ENCODE measurements around the gene FOS.
"Not testable (repeated sequence)": the region's sequence is repeated elsewhere in the genome, so short reads cannot be mapped to it uniquely, and the experiment has no call there.

Gene FOS

DNA sequence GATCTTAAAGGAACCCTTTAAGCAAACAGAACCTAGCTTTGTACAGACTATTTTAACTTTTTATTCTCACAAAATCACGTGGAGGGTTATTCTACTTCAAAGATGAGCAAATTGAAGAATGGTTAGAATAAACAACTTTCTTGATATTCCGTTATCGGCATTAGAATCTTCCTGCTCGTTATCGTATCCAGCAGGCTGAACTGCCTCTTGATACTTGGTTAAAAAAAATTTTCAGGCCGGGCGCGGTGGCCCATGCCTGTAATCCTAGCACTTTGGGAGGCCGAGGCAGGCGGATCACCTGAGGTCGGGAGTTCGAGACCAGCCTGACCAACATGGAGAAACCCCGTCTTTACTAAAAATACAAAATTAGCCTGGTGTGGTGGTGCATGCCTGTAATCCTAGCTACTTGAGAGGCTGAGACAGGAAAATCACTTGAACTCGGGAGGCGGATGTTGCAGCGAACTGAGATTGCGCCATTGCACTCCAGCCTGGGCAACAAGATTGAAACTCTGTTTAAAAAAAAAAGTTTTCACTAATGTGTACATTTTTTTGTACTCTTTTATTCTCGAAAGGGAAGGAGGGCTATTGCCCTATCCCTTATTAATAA lies 4.0 kb downstream of the FOS start:
- H3K27ac ChIP-seq (ENCODE audit: low read depth, low read length) = peak overlapping the region; percentile 78

DNA sequence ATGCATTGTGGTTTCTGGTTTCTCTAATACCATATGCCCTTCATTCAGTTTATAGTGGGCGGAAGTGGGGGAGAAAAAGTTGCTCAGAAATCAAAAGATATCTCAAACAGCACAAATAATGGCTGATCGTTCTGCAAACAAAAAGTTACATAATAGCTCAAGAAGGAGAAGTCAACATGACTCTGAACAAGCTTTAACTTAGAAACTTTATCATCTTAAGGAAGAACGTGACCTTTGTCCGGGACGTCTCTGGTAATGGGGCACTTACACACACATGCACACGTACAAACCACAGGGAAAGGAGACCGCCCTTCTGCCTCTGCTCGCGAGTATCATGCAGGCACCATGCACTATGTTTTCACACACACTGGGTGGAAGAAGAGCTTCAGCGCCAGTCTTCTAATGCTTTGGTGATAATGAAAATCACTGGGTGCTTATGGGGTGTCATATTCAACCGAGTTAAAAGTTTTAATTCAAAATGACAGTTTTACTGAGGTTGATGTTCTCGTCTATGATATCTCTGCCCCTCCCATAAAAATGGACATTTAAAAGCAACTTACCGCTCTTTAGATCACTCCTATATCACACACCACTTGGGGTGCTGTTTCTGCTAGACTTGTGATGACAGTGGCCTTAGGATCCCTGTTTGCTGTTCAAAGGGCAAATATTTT lies 4.7 kb downstream of the FOS start:
- Histone ChIP-seq H3K36me3 (ENCODE audit: control insufficient read depth in 1 of 2, insufficient read depth in 2 of 2, low read length in 2 of 2) (peaks cover 22 to 23% of the 10 kb centered on the region in 2 donors), H3K4me1 (ENCODE audit: control insufficient read depth in 1 of 2, insufficient read depth in 2 of 2, low read length in 2 of 2) (peaks cover 35 to 36% of the 10 kb centered on the region in 2 donors), H3K4me3 (ENCODE audit: low read depth in 1 of 2, low read length in 2 of 2) (no peak overlapping the region), H3K27me3 (ENCODE audit: control insufficient read depth in 1 of 2, insufficient read depth in 2 of 2, low read length in 2 of 2) (no peaks in the 10 kb centered on the region), H3K9ac (ENCODE audit: low read depth in 1 of 2, low read length in 2 of 2) (peak overlapping the region; percentile 12 to 45), H3K27ac (ENCODE audit: low read depth, low read length) (peak overlapping the region; percentile 78), H3K9me3 (ENCODE audit: control insufficient read depth in 1 of 2, low read length in 2 of 2) (no peaks in the 10 kb centered on the region)

More for the DNA sequence above, 4.0 kb downstream of the FOS start:
- Histone ChIP-seq H3K4me3 (ENCODE audit: low read depth in 1 of 2, low read length in 2 of 2) (peak overlapping the region; percentile 32 to 40), H3K36me3 (ENCODE audit: control insufficient read depth in 1 of 2, insufficient read depth in 2 of 2, low read length in 2 of 2) (peaks cover 22 to 23% of the 10 kb centered on the region in 2 donors), H3K4me1 (ENCODE audit: control insufficient read depth in 1 of 2, insufficient read depth in 2 of 2, low read length in 2 of 2) (peaks cover 35 to 40% of the 10 kb centered on the region in 2 donors), H3K9ac (ENCODE audit: low read depth in 1 of 2, low read length in 2 of 2) (peak overlapping the region in 1 of 2 donors; percentile 100)
- H3K9me3 ChIP-seq (ENCODE audit: control insufficient read depth in 1 of 2, low read length in 2 of 2); H3K27me3 ChIP-seq (ENCODE audit: control insufficient read depth in 1 of 2, insufficient read depth in 2 of 2, low read length in 2 of 2): not testable (repeated sequence)

GRCh38 chr14:75283833-75284563 lies 5.4 kb downstream of the FOS start:
- Histone ChIP-seq H3K4me1 (ENCODE audit: control insufficient read depth in 1 of 2, insufficient read depth in 2 of 2, low read length in 2 of 2) (peaks cover 35 to 36% of the 10 kb centered on the region in 2 donors), H3K36me3 (ENCODE audit: control insufficient read depth in 1 of 2, insufficient read depth in 2 of 2, low read length in 2 of 2) (peaks cover 22 to 23% of the 10 kb centered on the region in 2 donors), H3K27ac (ENCODE audit: low read depth, low read length) (peak overlapping the region; percentile 39), H3K4me3 (ENCODE audit: low read depth in 1 of 2, low read length in 2 of 2) (no peak overlapping the region), H3K9me3 (ENCODE audit: control insufficient read depth in 1 of 2, low read length in 2 of 2) (no peaks in the 10 kb centered on the region), H3K9ac (ENCODE audit: low read depth in 1 of 2, low read length in 2 of 2) (peak overlapping the region; percentile 12 to 45), H3K27me3 (ENCODE audit: control insufficient read depth in 1 of 2, insufficient read depth in 2 of 2, low read length in 2 of 2) (no peaks in the 10 kb centered on the region)

DNA sequence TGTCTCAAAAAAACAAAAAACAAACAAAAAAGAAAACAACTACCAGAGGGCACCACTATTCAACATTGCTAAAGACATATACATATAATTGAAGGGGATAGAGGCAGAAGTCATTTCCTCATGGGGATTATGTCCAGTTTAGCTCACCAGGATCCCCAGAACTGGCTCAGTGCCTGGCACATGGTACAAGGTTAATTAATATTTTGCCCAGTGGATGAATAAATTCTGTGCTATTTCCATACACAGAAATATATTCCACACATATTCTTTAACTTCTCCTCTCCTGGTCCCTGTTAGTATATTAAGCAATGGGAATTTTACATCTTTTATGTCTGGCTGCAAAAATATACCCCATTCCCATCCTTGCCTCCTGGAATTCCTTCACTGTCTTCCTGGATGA lies 6.7 kb downstream of the FOS start:
- Histone ChIP-seq H3K4me1 (ENCODE audit: control insufficient read depth in 1 of 2, insufficient read depth in 2 of 2, low read length in 2 of 2) (peaks cover 26 to 35% of the 10 kb centered on the region in 2 donors), H3K9ac (ENCODE audit: low read depth in 1 of 2, low read length in 2 of 2) (no peak overlapping the region), H3K9me3 (ENCODE audit: control insufficient read depth in 1 of 2, low read length in 2 of 2) (no peaks in the 10 kb centered on the region), H3K27me3 (ENCODE audit: control insufficient read depth in 1 of 2, insufficient read depth in 2 of 2, low read length in 2 of 2) (no peaks in the 10 kb centered on the region), H3K36me3 (ENCODE audit: control insufficient read depth in 1 of 2, insufficient read depth in 2 of 2, low read length in 2 of 2) (peaks cover 14 to 18% of the 10 kb centered on the region in 2 donors), H3K27ac (ENCODE audit: low read depth, low read length) (no peak overlapping the region), H3K4me3 (ENCODE audit: low read depth in 1 of 2, low read length in 2 of 2) (no peak overlapping the region)

DNA sequence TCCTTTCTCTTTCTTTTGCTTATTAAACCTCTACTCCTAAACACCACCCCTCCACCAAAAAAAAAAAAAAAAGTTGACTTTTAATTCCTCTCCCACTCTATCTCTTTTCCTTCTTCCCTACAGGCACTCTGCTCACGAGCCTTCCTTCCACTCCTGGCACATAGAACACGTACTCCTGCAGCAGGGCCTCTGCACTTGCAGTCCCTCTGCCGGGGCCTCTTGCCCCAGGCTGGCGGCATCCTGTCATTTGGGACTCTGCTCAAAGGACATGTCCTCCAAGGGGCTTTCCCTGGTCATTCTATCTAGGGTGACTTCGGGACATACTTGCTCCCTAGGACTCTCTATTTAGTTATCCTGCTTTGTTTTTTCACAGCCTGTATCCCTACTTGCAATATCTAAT lies 7.7 kb downstream of the FOS start:
- Histone ChIP-seq H3K9me3 (ENCODE audit: control insufficient read depth in 1 of 2, low read length in 2 of 2) (no peaks in the 10 kb centered on the region), H3K9ac (ENCODE audit: low read depth in 1 of 2, low read length in 2 of 2) (no peak overlapping the region), H3K4me3 (ENCODE audit: low read depth in 1 of 2, low read length in 2 of 2) (no peak overlapping the region), H3K4me1 (ENCODE audit: control insufficient read depth in 1 of 2, insufficient read depth in 2 of 2, low read length in 2 of 2) (peaks cover 17 to 27% of the 10 kb centered on the region in 2 donors), H3K36me3 (ENCODE audit: control insufficient read depth in 1 of 2, insufficient read depth in 2 of 2, low read length in 2 of 2) (peaks cover 5 to 8% of the 10 kb centered on the region in 2 donors), H3K27me3 (ENCODE audit: control insufficient read depth in 1 of 2, insufficient read depth in 2 of 2, low read length in 2 of 2) (no peaks in the 10 kb centered on the region), H3K27ac (ENCODE audit: low read depth, low read length) (no peak overlapping the region)

DNA sequence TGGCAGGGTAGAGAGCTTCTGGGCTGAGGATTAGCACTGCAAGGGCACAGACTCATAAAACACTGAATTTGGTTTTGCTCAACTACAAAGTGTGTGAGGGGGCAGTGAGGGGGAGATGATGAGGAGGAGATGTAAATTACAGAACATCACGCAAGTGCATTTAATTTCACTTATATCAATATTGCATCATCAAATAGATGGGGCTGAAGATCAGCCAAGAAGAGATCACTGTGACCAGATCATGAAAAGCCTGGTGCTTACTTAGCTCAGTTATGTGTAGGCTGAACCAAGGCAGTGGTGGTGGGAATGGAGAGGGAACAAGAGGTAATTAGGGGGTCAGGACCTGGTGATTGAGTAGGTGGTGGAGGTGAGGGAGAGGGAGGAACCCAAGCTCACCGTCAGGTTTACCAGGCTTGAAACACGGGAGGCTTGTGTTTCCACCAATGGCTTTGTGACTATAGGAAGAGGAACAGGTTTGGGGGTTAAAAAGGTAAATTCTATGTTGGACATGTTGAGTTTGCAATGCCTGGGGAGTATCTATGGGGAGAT lies 11.3 kb downstream of the FOS start:
- H3K27ac ChIP-seq (ENCODE audit: low read depth, low read length) = no peak overlapping the region
- H3K4me3 ChIP-seq (ENCODE audit: low read depth in 1 of 2, low read length in 2 of 2) = no peak overlapping the region
- H3K4me1 ChIP-seq (ENCODE audit: control insufficient read depth in 1 of 2, insufficient read depth in 2 of 2, low read length in 2 of 2) = peaks cover 4 to 8% of the 10 kb centered on the region in 2 donors
- no peak overlapping the region for H3K9ac ChIP-seq (ENCODE audit: low read depth in 1 of 2, low read length in 2 of 2)
- H3K27me3 ChIP-seq (ENCODE audit: control insufficient read depth in 1 of 2, insufficient read depth in 2 of 2, low read length in 2 of 2) = no peaks in the 10 kb centered on the region
- no peaks in the 10 kb centered on the region for H3K36me3 ChIP-seq (ENCODE audit: control insufficient read depth in 1 of 2, insufficient read depth in 2 of 2, low read length in 2 of 2)
- H3K9me3 ChIP-seq (ENCODE audit: control insufficient read depth in 1 of 2, low read length in 2 of 2) = no peaks in the 10 kb centered on the region

DNA sequence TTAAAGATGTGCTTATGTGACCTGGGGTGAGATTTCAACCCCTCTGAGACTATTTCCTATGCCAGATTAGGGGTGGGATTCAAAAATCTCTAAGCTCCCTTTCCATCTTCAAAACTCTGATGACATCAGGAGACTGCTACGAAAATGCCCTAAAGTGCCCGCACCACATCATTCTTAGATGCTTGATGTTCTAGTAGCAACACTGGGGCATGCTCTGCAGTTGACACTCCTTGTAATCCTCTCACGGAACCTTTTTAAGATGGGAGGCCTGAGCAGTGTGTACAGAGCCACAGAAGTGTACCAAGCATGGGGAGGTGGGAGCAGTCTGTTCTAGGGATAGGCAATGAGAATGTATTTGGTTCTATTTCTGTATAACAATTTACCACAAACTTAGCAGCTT lies 12.2 kb downstream of the FOS start:
- Histone ChIP-seq H3K27ac (ENCODE audit: low read depth, low read length) (no peak overlapping the region), H3K9me3 (ENCODE audit: control insufficient read depth in 1 of 2, low read length in 2 of 2) (no peaks in the 10 kb centered on the region), H3K4me3 (ENCODE audit: low read depth in 1 of 2, low read length in 2 of 2) (no peak overlapping the region), H3K4me1 (ENCODE audit: control insufficient read depth in 1 of 2, insufficient read depth in 2 of 2, low read length in 2 of 2) (peaks cover 12 to 14% of the 10 kb centered on the region in 2 donors), H3K27me3 (ENCODE audit: control insufficient read depth in 1 of 2, insufficient read depth in 2 of 2, low read length in 2 of 2) (no peaks in the 10 kb centered on the region), H3K9ac (ENCODE audit: low read depth in 1 of 2, low read length in 2 of 2) (no peak overlapping the region), H3K36me3 (ENCODE audit: control insufficient read depth in 1 of 2, insufficient read depth in 2 of 2, low read length in 2 of 2) (no peaks in the 10 kb centered on the region)

GRCh38 chr14:75291331-75291730 lies 12.7 kb downstream of the FOS start:
- Histone ChIP-seq H3K36me3 (ENCODE audit: control insufficient read depth in 1 of 2, insufficient read depth in 2 of 2, low read length in 2 of 2) (no peaks in the 10 kb centered on the region), H3K27me3 (ENCODE audit: control insufficient read depth in 1 of 2, insufficient read depth in 2 of 2, low read length in 2 of 2) (no peaks in the 10 kb centered on the region), H3K9me3 (ENCODE audit: control insufficient read depth in 1 of 2, low read length in 2 of 2) (no peaks in the 10 kb centered on the region), H3K27ac (ENCODE audit: low read depth, low read length) (no peak overlapping the region), H3K9ac (ENCODE audit: low read depth in 1 of 2, low read length in 2 of 2) (no peak overlapping the region), H3K4me1 (ENCODE audit: control insufficient read depth in 1 of 2, insufficient read depth in 2 of 2, low read length in 2 of 2) (peaks cover 12 to 19% of the 10 kb centered on the region in 2 donors), H3K4me3 (ENCODE audit: low read depth in 1 of 2, low read length in 2 of 2) (no peak overlapping the region)

DNA sequence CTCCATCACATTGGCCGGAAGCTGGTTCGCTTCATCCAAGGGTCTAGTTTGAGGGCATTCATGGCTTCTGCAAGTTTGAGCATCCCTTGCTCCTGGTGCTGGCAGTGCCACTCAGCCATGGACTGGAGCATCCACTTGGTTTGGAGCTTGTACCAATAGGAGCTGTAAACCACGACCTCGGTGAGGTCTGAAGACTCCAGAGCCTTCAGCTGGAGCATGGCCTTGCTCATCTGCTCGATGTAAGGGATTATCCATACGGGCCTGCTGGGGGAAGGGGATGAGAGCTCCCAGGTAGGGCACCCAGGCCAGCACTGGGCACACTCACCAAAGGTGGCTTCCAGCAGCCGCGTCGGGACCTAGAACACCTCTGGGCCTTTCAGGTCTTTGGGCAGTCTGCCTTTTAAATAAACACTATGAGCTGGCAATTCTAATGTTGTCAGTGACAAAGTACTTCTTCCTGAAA lies 13.5 kb downstream of the FOS start:
- H3K4me3 ChIP-seq (ENCODE audit: low read depth in 1 of 2, low read length in 2 of 2) = no peak overlapping the region
- H3K9me3 ChIP-seq (ENCODE audit: control insufficient read depth in 1 of 2, low read length in 2 of 2) = no peaks in the 10 kb centered on the region
- no peaks in the 10 kb centered on the region for H3K36me3 ChIP-seq (ENCODE audit: control insufficient read depth in 1 of 2, insufficient read depth in 2 of 2, low read length in 2 of 2)
- peaks cover 12 to 20% of the 10 kb centered on the region in 2 donors for H3K4me1 ChIP-seq (ENCODE audit: control insufficient read depth in 1 of 2, insufficient read depth in 2 of 2, low read length in 2 of 2)
- no peak overlapping the region for H3K27ac ChIP-seq (ENCODE audit: low read depth, low read length)
- H3K9ac ChIP-seq (ENCODE audit: low read depth in 1 of 2, low read length in 2 of 2) = no peak overlapping the region
- no peaks in the 10 kb centered on the region for H3K27me3 ChIP-seq (ENCODE audit: control insufficient read depth in 1 of 2, insufficient read depth in 2 of 2, low read length in 2 of 2)

- no peak overlapping the region for H3K27ac ChIP-seq (ENCODE audit: low read depth, low read length)
- peak overlapping the region in 1 of 2 donors; percentile 88 for H3K9ac ChIP-seq (ENCODE audit: low read depth in 1 of 2, low read length in 2 of 2)
- H3K4me3 ChIP-seq (ENCODE audit: low read depth in 1 of 2, low read length in 2 of 2) = no peak overlapping the region
- H3K4me1 ChIP-seq (ENCODE audit: control insufficient read depth in 1 of 2, insufficient read depth in 2 of 2, low read length in 2 of 2) = peaks cover 12 to 20% of the 10 kb centered on the region in 2 donors
- H3K9me3 ChIP-seq (ENCODE audit: control insufficient read depth in 1 of 2, low read length in 2 of 2) = no peaks in the 10 kb centered on the region
- H3K27me3 ChIP-seq (ENCODE audit: control insufficient read depth in 1 of 2, insufficient read depth in 2 of 2, low read length in 2 of 2) = no peaks in the 10 kb centered on the region
- H3K36me3 ChIP-seq (ENCODE audit: control insufficient read depth in 1 of 2, insufficient read depth in 2 of 2, low read length in 2 of 2) = no peaks in the 10 kb centered on the region
These were observed 14.3 kb downstream of the FOS start for GRCh38 chr14:75292886-75293285.
